GM23338 (cell line): Measurements from ENCODE around the gene SMCO3. TPM values are rescaled to one million over a fixed set of nuclear protein-coding genes. Genes with fewer than 3 reads are reported as not detected.

Source experiments
- ATAC-seq: fragments of 200-7000 bp; cut with Tn5 transposase; 3 replicates; pipeline ENCODE4 v1.9.1; 2020
- DNase-seq: peaks from one replicate; pipeline ENCODE4 v3.0.0-alpha.2; 2015; ENCODE audit warnings: low spot score
- H2AFZ ChIP-seq: fragments of 200-600 bp; sonication (generic); 2 replicates; pipeline ENCODE4 v1.8.0; 2016; ENCODE audit warnings: antibody characterized with exemption, mild to moderate bottlenecking, moderate library complexity
- H3F3A ChIP-seq: fragments of 200-600 bp; sonication (generic); replicated peaks from 2 replicates; pipeline ENCODE4 v1.8.0; 2017; ENCODE audit warnings: antibody characterized with exemption, mixed run types, low read depth
- H3K27ac ChIP-seq: fragments of 200-600 bp; sonication (generic); 2 replicates; pipeline ENCODE4 v1.6.1; 2016; ENCODE audit warnings: low read depth
- H3K27me3 ChIP-seq: fragments of 200-600 bp; sonication (generic); 2 replicates; pipeline ENCODE4 v1.8.0; 2016; ENCODE audit warnings: mild to moderate bottlenecking, mixed run types, moderate library complexity; ENCODE audit not compliant: insufficient read depth
- H3K36me3 ChIP-seq: fragments of 200-600 bp; sonication (generic); 2 replicates; pipeline ENCODE4 v1.8.0; 2016; ENCODE audit warnings: mild to moderate bottlenecking; ENCODE audit not compliant: insufficient read depth
- H3K4me1 ChIP-seq: fragments of 200-600 bp; sonication (generic); 2 replicates; pipeline ENCODE4 v1.8.0; 2016; ENCODE audit warnings: mild to moderate bottlenecking, moderate library complexity; ENCODE audit not compliant: insufficient read depth
- H3K4me2 ChIP-seq: fragments of 200-600 bp; sonication (generic); 2 replicates; pipeline ENCODE4 v1.7.1; 2017; ENCODE audit warnings: mixed run types
- H3K4me3 ChIP-seq: fragments of 200-600 bp; sonication (generic); 2 replicates; pipeline ENCODE4 v1.6.1; 2016; ENCODE audit warnings: mixed run types
- H3K79me2 ChIP-seq: fragments of 200-600 bp; sonication (generic); replicated peaks from 2 replicates; pipeline ENCODE4 v1.8.0; 2017; ENCODE audit warnings: mild to moderate bottlenecking; ENCODE audit not compliant: insufficient read depth
- H3K9me2 ChIP-seq: fragments of 200-600 bp; sonication (generic); 2 replicates; pipeline ENCODE4 v1.8.0; 2017; ENCODE audit not compliant: insufficient read depth
- H4K20me1 ChIP-seq: fragments of 200-600 bp; sonication (generic); replicated peaks from 2 replicates; pipeline ENCODE4 v1.8.0; 2017; ENCODE audit warnings: mild to moderate bottlenecking; ENCODE audit not compliant: insufficient read depth
- H3K27ac Mint-ChIP-seq: 2 replicates; pipeline ENCODE4 v1.8.0; 2020; ENCODE audit warnings: inconsistent platforms, mild to moderate bottlenecking, moderate library complexity, mixed read lengths
- H3K27me3 Mint-ChIP-seq: 3 replicates; pipeline ENCODE4 v1.8.0; 2022; ENCODE audit warnings: low read depth, mild to moderate bottlenecking, moderate library complexity, mixed read lengths, inconsistent platforms; ENCODE audit not compliant: insufficient read depth, poor library complexity
- H3K36me3 Mint-ChIP-seq: 3 replicates; pipeline ENCODE4 v1.8.0; 2021; ENCODE audit warnings: low read depth, mild to moderate bottlenecking, inconsistent platforms, moderate library complexity, mixed read lengths
- H3K4me1 Mint-ChIP-seq: 3 replicates; pipeline ENCODE4 v1.8.0; 2020; ENCODE audit warnings: mild to moderate bottlenecking, inconsistent platforms, mixed read lengths
- H3K4me3 Mint-ChIP-seq: 3 replicates; pipeline ENCODE4 v1.8.0; 2021; ENCODE audit warnings: moderate library complexity, mild to moderate bottlenecking, inconsistent platforms, mixed read lengths
- H3K9me3 Mint-ChIP-seq: 3 replicates; pipeline ENCODE4 v1.8.0; 2020; ENCODE audit warnings: moderate library complexity, mild to moderate bottlenecking, inconsistent platforms, mixed read lengths
- CREB1 ChIP-seq: fragments of 250-450 bp; sonication (Bioruptor Pico); IDR thresholded peaks from 2 replicates; pipeline ENCODE4 v1.5.0; 2020; ENCODE audit warnings: low read depth, mild to moderate bottlenecking, moderate library complexity
- CTCF ChIP-seq, 2 experiments: fragments of 200-600 bp in 1 of 2; sonication (generic) in 1 of 2; conservative IDR thresholded peaks; 2 replicates each; pipeline versions ENCODE4 v1.5.1 to v1.6.1; 2016 to 2017; ENCODE audit warnings: antibody characterized with exemption in 2 of 2, low read depth in 2 of 2, mild to moderate bottlenecking in 2 of 2, moderate library complexity in 1 of 2
- EZH2 ChIP-seq: fragments of 200-600 bp; sonication (generic); IDR thresholded peaks from one replicate; pipeline ENCODE4 v1.8.0; 2017; ENCODE audit warnings: antibody characterized with exemption, mild to moderate bottlenecking, low read depth; ENCODE audit not compliant: unreplicated experiment
- EZH2phosphoT487 ChIP-seq: fragments of 200-600 bp; sonication (generic); IDR thresholded peaks from one replicate; pipeline ENCODE4 v1.8.1; 2018; ENCODE audit warnings: antibody characterized with exemption; ENCODE audit not compliant: unreplicated experiment
- JUNB ChIP-seq: IDR thresholded peaks from one replicate; pipeline ENCODE4 v1.6.1; 2016; ENCODE audit warnings: antibody characterized with exemption; ENCODE audit not compliant: unreplicated experiment
- NANOG ChIP-seq: IDR thresholded peaks from 2 replicates; pipeline ENCODE4 v1.6.1; 2016; ENCODE audit warnings: antibody characterized with exemption, borderline replicate concordance
- POLR2AphosphoS5 ChIP-seq: IDR thresholded peaks from 2 replicates; pipeline ENCODE4 v1.6.1; 2016; ENCODE audit warnings: antibody characterized with exemption, low read depth
- STAT1 ChIP-seq: IDR thresholded peaks from one replicate; pipeline ENCODE4 v1.6.1; 2016; ENCODE audit warnings: antibody characterized with exemption; ENCODE audit not compliant: unreplicated experiment
- ZNF114 ChIP-seq: fragments of 250-450 bp; sonication (Bioruptor Pico); IDR thresholded peaks from 2 replicates; pipeline ENCODE4 v1.5.0; 2020; ENCODE audit warnings: mild to moderate bottlenecking, moderate library complexity
- ZNF331 ChIP-seq: fragments of 250-450 bp; sonication (Bioruptor Pico); IDR thresholded peaks from 2 replicates; pipeline ENCODE4 v1.5.0; 2020; ENCODE audit warnings: low read depth, mild to moderate bottlenecking, moderate library complexity
- polyA plus RNA-seq: library from polyadenylated mRNA; unstranded; fragments of >200 nt; fragmentation: Nextera tagmentation; extraction: Ambion mirVana; gene quantifications from 2 replicates; pipeline ENCODE4 v1.2.1, GENCODE V29; 2016
- total RNA-seq: library from RNA; depleted of rRNA; stranded (reverse); fragments of >200 nt; shearing (Covaris generic); gene quantifications from 2 replicates; pipeline ENCODE4 v1.2.3, GENCODE V29; 2014
- TF ChIP-seq, protein P1 (sequence below): fragments of 250-450 bp; sonication (Bioruptor Pico); IDR thresholded peaks from 2 replicates; pipeline ENCODE4 v1.5.0; 2020; ENCODE audit warnings: mild to moderate bottlenecking, moderate library complexity
- TF ChIP-seq, protein P2 (sequence below): IDR thresholded peaks from one replicate; pipeline ENCODE4 v1.6.1; 2018; ENCODE audit warnings: antibody characterized with exemption; ENCODE audit not compliant: unreplicated experiment
- TF ChIP-seq, protein P3 (sequence below): IDR thresholded peaks from 2 replicates; pipeline ENCODE4 v1.6.1; 2016; ENCODE audit warnings: antibody characterized with exemption

Gene SMCO3
- total and polyA plus RNA-seq, 2 experiments from 2014 or later = 0.13 TPM; not detected in 1

- H3K27ac ChIP-seq = peak overlapping the region; percentile 93
- H3K27me3 Mint-ChIP-seq = peaks cover 39% of the 10 kb centered on the region
- H4K20me1 ChIP-seq = no peaks in the 10 kb centered on the region; the same call in 1 of the 2 replicates
- H3K36me3 ChIP-seq = no peaks in the 10 kb centered on the region
- H3K9me3 Mint-ChIP-seq = peaks cover 24% of the 10 kb centered on the region
- peak overlapping the region; percentile 72 for H3K4me2 ChIP-seq
- TF ChIP-seq STAT1 = no peak
- peak; percentile 30; the same call in 1 of the 2 replicates for TF ChIP-seq NANOG
- TF ChIP-seq, protein P1, sequence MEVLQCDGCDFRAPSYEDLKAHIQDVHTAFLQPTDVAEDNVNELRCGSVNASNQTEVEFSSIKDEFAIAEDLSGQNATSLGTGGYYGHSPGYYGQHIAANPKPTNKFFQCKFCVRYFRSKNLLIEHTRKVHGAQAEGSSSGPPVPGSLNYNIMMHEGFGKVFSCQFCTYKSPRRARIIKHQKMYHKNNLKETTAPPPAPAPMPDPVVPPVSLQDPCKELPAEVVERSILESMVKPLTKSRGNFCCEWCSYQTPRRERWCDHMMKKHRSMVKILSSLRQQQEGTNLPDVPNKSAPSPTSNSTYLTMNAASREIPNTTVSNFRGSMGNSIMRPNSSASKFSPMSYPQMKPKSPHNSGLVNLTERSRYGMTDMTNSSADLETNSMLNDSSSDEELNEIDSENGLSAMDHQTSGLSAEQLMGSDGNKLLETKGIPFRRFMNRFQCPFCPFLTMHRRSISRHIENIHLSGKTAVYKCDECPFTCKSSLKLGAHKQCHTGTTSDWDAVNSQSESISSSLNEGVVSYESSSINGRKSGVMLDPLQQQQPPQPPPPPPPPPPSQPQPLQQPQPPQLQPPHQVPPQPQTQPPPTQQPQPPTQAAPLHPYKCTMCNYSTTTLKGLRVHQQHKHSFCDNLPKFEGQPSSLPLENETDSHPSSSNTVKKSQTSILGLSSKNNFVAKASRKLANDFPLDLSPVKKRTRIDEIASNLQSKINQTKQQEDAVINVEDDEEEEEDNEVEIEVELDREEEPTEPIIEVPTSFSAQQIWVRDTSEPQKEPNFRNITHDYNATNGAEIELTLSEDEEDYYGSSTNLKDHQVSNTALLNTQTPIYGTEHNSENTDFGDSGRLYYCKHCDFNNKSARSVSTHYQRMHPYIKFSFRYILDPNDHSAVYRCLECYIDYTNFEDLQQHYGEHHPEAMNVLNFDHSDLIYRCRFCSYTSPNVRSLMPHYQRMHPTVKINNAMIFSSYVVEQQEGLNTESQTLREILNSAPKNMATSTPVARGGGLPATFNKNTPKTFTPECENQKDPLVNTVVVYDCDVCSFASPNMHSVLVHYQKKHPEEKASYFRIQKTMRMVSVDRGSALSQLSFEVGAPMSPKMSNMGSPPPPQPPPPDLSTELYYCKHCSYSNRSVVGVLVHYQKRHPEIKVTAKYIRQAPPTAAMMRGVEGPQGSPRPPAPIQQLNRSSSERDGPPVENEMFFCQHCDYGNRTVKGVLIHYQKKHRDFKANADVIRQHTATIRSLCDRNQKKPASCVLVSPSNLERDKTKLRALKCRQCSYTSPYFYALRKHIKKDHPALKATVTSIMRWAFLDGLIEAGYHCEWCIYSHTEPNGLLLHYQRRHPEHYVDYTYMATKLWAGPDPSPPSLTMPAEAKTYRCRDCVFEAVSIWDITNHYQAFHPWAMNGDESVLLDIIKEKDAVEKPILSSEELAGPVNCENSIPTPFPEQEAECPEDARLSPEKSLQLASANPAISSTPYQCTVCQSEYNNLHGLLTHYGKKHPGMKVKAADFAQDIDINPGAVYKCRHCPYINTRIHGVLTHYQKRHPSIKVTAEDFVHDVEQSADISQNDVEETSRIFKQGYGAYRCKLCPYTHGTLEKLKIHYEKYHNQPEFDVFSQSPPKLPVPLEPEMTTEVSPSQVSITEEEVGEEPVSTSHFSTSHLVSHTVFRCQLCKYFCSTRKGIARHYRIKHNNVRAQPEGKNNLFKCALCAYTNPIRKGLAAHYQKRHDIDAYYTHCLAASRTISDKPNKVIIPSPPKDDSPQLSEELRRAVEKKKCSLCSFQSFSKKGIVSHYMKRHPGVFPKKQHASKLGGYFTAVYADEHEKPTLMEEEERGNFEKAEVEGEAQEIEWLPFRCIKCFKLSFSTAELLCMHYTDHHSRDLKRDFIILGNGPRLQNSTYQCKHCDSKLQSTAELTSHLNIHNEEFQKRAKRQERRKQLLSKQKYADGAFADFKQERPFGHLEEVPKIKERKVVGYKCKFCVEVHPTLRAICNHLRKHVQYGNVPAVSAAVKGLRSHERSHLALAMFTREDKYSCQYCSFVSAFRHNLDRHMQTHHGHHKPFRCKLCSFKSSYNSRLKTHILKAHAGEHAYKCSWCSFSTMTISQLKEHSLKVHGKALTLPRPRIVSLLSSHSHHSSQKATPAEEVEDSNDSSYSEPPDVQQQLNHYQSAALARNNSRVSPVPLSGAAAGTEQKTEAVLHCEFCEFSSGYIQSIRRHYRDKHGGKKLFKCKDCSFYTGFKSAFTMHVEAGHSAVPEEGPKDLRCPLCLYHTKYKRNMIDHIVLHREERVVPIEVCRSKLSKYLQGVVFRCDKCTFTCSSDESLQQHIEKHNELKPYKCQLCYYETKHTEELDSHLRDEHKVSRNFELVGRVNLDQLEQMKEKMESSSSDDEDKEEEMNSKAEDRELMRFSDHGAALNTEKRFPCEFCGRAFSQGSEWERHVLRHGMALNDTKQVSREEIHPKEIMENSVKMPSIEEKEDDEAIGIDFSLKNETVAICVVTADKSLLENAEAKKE (CRISPR knock-in tag) = no peak
- no peak for TF ChIP-seq EZH2
- TF ChIP-seq ZNF114 = no peak
- no peak for TF ChIP-seq JUNB
- TF ChIP-seq, protein P2, sequence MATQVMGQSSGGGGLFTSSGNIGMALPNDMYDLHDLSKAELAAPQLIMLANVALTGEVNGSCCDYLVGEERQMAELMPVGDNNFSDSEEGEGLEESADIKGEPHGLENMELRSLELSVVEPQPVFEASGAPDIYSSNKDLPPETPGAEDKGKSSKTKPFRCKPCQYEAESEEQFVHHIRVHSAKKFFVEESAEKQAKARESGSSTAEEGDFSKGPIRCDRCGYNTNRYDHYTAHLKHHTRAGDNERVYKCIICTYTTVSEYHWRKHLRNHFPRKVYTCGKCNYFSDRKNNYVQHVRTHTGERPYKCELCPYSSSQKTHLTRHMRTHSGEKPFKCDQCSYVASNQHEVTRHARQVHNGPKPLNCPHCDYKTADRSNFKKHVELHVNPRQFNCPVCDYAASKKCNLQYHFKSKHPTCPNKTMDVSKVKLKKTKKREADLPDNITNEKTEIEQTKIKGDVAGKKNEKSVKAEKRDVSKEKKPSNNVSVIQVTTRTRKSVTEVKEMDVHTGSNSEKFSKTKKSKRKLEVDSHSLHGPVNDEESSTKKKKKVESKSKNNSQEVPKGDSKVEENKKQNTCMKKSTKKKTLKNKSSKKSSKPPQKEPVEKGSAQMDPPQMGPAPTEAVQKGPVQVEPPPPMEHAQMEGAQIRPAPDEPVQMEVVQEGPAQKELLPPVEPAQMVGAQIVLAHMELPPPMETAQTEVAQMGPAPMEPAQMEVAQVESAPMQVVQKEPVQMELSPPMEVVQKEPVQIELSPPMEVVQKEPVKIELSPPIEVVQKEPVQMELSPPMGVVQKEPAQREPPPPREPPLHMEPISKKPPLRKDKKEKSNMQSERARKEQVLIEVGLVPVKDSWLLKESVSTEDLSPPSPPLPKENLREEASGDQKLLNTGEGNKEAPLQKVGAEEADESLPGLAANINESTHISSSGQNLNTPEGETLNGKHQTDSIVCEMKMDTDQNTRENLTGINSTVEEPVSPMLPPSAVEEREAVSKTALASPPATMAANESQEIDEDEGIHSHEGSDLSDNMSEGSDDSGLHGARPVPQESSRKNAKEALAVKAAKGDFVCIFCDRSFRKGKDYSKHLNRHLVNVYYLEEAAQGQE = no peak
- 0 out of 4 replicates have a peak, but pooled peaks of 1 of the 2 experiments have one; percentile 4 for TF ChIP-seq CTCF (conservative IDR thresholded peaks at IDR 0.05; ENCODE audit: low read depth in 2 of 2)
- no peak for TF ChIP-seq CREB1 (CRISPR knock-in tag)
- TF ChIP-seq, protein P3, sequence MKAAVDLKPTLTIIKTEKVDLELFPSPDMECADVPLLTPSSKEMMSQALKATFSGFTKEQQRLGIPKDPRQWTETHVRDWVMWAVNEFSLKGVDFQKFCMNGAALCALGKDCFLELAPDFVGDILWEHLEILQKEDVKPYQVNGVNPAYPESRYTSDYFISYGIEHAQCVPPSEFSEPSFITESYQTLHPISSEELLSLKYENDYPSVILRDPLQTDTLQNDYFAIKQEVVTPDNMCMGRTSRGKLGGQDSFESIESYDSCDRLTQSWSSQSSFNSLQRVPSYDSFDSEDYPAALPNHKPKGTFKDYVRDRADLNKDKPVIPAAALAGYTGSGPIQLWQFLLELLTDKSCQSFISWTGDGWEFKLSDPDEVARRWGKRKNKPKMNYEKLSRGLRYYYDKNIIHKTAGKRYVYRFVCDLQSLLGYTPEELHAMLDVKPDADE = peak; percentile 77
- TF ChIP-seq ZNF331 (CRISPR knock-in tag) = no peak
- no peak for TF ChIP-seq EZH2phosphoT487
- peak; percentile 99 for TF ChIP-seq POLR2AphosphoS5
- peaks cover 10% of the 10 kb centered on the region for H3K4me1 ChIP-seq
- H3K36me3 Mint-ChIP-seq = peaks cover 42% of the 10 kb centered on the region
- H3K4me1 Mint-ChIP-seq = peaks cover 29% of the 10 kb centered on the region
- ATAC-seq = peak; percentile 1
- no peak overlapping the region for H2AFZ ChIP-seq
- H3K4me3 Mint-ChIP-seq = peak overlapping the region; percentile 98
- H3K27ac Mint-ChIP-seq = peak overlapping the region; percentile 100
- DNase-seq = peak; percentile 95
- no peaks in the 10 kb centered on the region for H3K27me3 ChIP-seq
- no peaks in the 10 kb centered on the region for H3K9me2 ChIP-seq
- peak overlapping the region; percentile 82 for H3K4me3 ChIP-seq
- H3F3A ChIP-seq = 0 out of 2 replicates have a peak, but pooled peaks cover 5% of the 10 kb centered on the region
- peaks cover 43% of the 10 kb centered on the region for H3K79me2 ChIP-seq
Observed at GRCh38 chr12:14770496-14771461, 43.2 kb downstream of the SMCO3 start.
